Nephron progenitor cell (in vitro differentiated cells): ENCODE results near the gene NR2F2.

ENCODE experiments used
- DNase-seq: peaks from one replicate; pipeline ENCODE4 v3.0.0; 2021
- H3K27ac Mint-ChIP-seq: 2 replicates; pipeline ENCODE4 v1.8.0; 2021; ENCODE audit warnings: mild to moderate bottlenecking, moderate library complexity, mixed read lengths
- H3K27me3 Mint-ChIP-seq: 2 replicates; pipeline ENCODE4 v1.8.0; 2021; ENCODE audit warnings: mild to moderate bottlenecking, low read depth, mixed read lengths; ENCODE audit not compliant: poor library complexity
- H3K36me3 Mint-ChIP-seq: 2 replicates; pipeline ENCODE4 v1.8.0; 2021; ENCODE audit warnings: low read depth, mixed read lengths
- H3K4me1 Mint-ChIP-seq: 2 replicates; pipeline ENCODE4 v1.8.0; 2021; ENCODE audit warnings: mixed read lengths
- H3K4me3 Mint-ChIP-seq: 2 replicates; pipeline ENCODE4 v1.8.0; 2021; ENCODE audit warnings: mild to moderate bottlenecking, moderate library complexity, mixed read lengths
- H3K9me3 Mint-ChIP-seq: 2 replicates; pipeline ENCODE4 v1.8.0; 2021; ENCODE audit warnings: mild to moderate bottlenecking, moderate library complexity, mixed read lengths
- CTCF ChIP-seq: fragments of 200-600 bp; sonication (generic); IDR thresholded peaks from 2 replicates; pipeline ENCODE4 v1.5.0; 2021; ENCODE audit warnings: antibody characterized with exemption

NR2F2 gene

GRCh38 chr15:96334705-96335410 is 4.4 kb downstream of the NR2F2 start:
- H3K36me3 Mint-ChIP-seq = peaks cover 83% of the 10 kb centered on the region
- peaks cover 31% of the 10 kb centered on the region for H3K27me3 Mint-ChIP-seq
- no peak for DNase-seq
- H3K9me3 Mint-ChIP-seq = no peaks in the 10 kb centered on the region
- H3K4me3 Mint-ChIP-seq = peak overlapping the region; percentile 97
- H3K27ac Mint-ChIP-seq = peak overlapping the region; percentile 94
- no peak for TF ChIP-seq CTCF
- peaks cover 44% of the 10 kb centered on the region for H3K4me1 Mint-ChIP-seq

DNA sequence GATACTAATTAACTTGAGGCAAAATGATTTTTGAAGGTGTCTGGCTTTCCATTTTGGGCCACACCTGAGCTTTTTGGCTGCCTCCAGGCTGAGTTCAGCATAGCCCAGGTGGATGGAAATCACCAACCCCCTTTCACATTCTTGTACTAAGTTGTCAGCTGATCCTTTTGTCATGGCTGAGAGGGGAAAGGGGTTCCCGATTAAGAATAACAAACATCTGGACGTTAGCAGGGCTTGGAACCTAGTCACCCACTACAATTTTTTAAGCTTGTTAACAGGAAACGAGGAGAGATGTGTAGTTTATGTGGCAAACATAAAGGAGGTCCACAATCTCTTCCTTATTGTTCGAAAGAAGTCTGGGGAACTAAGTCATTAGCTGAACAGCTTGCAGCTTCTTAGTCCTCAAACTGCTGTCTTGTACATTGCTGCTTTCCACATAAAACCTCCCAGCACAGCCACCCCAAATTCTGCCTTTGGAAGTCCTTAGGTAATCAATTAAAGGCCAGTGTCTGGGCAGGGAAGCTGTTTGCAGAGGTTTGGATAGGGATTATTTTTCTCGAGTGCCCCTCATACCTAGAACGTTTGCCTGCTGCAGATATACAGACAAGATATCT is 5.0 kb downstream of the NR2F2 start:
- peaks cover 31% of the 10 kb centered on the region for H3K27me3 Mint-ChIP-seq
- DNase-seq = no peak
- peaks cover 90% of the 10 kb centered on the region for H3K36me3 Mint-ChIP-seq
- peaks cover 50% of the 10 kb centered on the region for H3K4me1 Mint-ChIP-seq
- TF ChIP-seq CTCF = no peak
- peak overlapping the region; percentile 94 for H3K27ac Mint-ChIP-seq
- H3K4me3 Mint-ChIP-seq = peak overlapping the region; percentile 97
- no peaks in the 10 kb centered on the region for H3K9me3 Mint-ChIP-seq

- H3K27ac Mint-ChIP-seq = peak overlapping the region; percentile 94
- peaks cover 93% of the 10 kb centered on the region for H3K36me3 Mint-ChIP-seq
- peaks cover 31% of the 10 kb centered on the region for H3K27me3 Mint-ChIP-seq
- H3K9me3 Mint-ChIP-seq = no peaks in the 10 kb centered on the region
- DNase-seq = no peak
- TF ChIP-seq CTCF = no peak
- peaks cover 53% of the 10 kb centered on the region for H3K4me1 Mint-ChIP-seq
- peak overlapping the region; percentile 97 for H3K4me3 Mint-ChIP-seq
Measured at GRCh38 chr15:96336108-96336595, 5.7 kb downstream of the NR2F2 start.

- Mint-ChIP-seq H3K9me3 (no peaks in the 10 kb centered on the region), H3K4me1 (peaks cover 59% of the 10 kb centered on the region), H3K27ac (peak overlapping the region; percentile 94), H3K27me3 (peaks cover 28% of the 10 kb centered on the region), H3K4me3 (peak overlapping the region; percentile 97), H3K36me3 (peaks cover 93% of the 10 kb centered on the region)
- no peak for TF ChIP-seq CTCF
- no peak for DNase-seq
Measured at GRCh38 chr15:96336596-96337364, 6.3 kb downstream of the NR2F2 start.

DNA sequence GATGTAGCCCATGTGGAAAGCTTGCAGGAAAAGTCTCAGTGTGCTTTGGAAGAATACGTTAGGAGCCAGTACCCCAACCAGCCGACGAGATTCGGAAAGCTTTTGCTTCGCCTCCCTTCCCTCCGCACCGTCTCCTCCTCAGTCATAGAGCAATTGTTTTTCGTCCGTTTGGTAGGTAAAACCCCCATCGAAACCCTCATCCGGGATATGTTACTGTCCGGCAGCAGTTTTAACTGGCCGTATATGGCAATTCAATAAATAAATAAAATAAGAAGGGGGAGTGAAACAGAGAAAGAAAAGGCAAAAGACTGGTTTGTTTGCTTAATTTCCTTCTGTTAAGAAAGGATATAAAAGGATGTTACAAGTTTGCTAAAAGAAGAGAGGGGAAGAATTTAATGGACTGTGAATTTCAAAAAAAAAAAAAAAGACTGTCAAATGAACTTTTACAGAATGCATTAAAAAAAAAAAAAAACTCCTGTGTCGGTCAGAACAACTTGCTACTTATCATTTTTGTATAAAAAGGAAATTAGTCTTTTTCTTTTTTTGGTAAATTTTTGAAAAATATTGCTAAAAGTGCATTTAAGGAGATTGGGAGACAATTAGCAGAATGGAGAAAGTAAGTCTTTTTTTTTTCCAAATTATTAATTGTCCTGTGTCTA is 7.0 kb downstream of the NR2F2 start:
- H3K36me3 Mint-ChIP-seq = peaks cover 88% of the 10 kb centered on the region
- H3K27ac Mint-ChIP-seq = peak overlapping the region; percentile 94
- H3K27me3 Mint-ChIP-seq = peaks cover 32% of the 10 kb centered on the region
- no peak for TF ChIP-seq CTCF
- DNase-seq = no peak
- no peaks in the 10 kb centered on the region for H3K9me3 Mint-ChIP-seq
- peaks cover 66% of the 10 kb centered on the region for H3K4me1 Mint-ChIP-seq
- H3K4me3 Mint-ChIP-seq = peak overlapping the region; percentile 97
